Measurements from ENCODE around the gene CAPN10.

DNA sequence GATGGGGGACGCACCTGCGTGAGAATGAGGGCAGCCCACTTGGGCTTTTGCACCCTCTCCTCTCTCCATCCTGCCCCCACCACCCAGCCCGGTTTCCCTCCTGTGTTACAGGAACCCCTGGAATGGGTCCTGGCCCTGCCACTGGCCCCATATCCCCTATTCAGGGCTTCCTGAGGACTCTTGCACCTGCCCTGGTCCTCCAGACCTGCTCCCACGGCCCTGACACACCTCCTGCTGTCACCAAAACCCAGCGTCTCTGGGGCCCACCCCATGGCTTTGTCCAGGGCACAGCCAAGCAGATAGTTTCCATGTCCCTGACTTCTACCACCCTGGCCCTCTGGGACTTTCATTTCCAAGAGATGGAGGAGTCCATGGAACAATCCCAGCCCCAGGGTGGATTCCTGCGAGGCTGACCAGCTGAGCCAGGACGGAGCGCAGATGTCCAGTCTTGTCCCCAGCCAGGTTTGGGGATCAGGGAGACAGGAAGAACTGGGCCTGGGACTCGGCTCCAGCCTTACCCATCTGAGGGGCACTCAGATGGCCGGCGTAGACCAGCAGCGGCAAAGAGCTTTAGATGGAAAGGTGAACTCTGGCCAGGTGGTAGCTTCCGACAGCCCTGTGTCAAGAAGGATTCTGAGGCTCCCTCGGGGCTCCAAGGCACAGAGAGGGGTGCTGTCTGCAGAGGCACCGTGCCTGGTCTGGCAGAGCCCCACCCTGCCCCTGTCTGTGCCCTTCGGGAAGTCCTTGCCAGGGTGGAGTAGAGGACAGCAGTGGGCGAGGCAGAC, 50.8 kb downstream of the CAPN10 start:
- TF ChIP-seq BHLHE40 (IDR thresholded peaks at IDR 0.05; ENCODE audit: borderline replicate concordance) (no peak), FOXK2 (IDR thresholded peaks at IDR 0.05) (no peak), HDGF (IDR thresholded peaks at IDR 0.05; ENCODE audit: borderline replicate concordance) (no peak), FOXM1 (IDR thresholded peaks at IDR 0.05; ENCODE audit: borderline replicate concordance) (no peak), ARNT (IDR thresholded peaks at IDR 0.05) (no peak), TARDBP (IDR thresholded peaks at IDR 0.05) (no peak), CTBP1 (IDR thresholded peaks at IDR 0.05; ENCODE audit: borderline replicate concordance) (no peak)
